ENCODE results near the gene C16orf92. TPM values are rescaled to one million over a fixed set of nuclear protein-coding genes. Genes with fewer than 3 reads are reported as not detected.
A peak's percentile ranks its signal among the peaks of the same experiment; 100 is the strongest.

Gene C16orf92
- not detected in 2 replicates for total RNA-seq (2014; rRNA removed; shearing (Covaris generic); ENCODE audit: low replicate concordance)

GRCh38 chr16:30022887-30023286 is at the start of gene C16orf92:
TSS of gene C16orf92 (plus strand) at chr16:30023198. CDS start at chr16:30023341, 143 bp downstream.
- H3K27me3 ChIP-seq, result peaks cover 9% of the 10 kb centered on the region
- DNase-seq, result no peak
- no peaks in the 10 kb centered on the region for H3K36me3 ChIP-seq
- no peak within 1 kb of the TSS for H3K4me3 ChIP-seq
- no peaks in the 10 kb centered on the region for H3K9me3 ChIP-seq

- DNase-seq, result peak; percentile 100
Measured at GRCh38 chr16:29973384-29974246, 49.4 kb upstream of the C16orf92 start, which contains the start of gene TAOK2. TSS of gene TAOK2 (plus strand) at chr16:29973868. CDS start at chr16:29977773, 3,905 bp downstream.

GRCh38 chr16:29974291-29975133 is 48.5 kb upstream of the C16orf92 start:
- H3K9me3 ChIP-seq, result peaks cover 6% of the 10 kb centered on the region
- no peak for DNase-seq
- peak overlapping the region; percentile 72 for H3K4me3 ChIP-seq
- H3K27me3 ChIP-seq, result no peaks in the 10 kb centered on the region
- peaks cover 45% of the 10 kb centered on the region for H3K36me3 ChIP-seq

More at GRCh38 chr16:29973384-29974246, 49.4 kb upstream of the C16orf92 start, which contains the start of gene TAOK2:
- no peaks in the 10 kb centered on the region for H3K27me3 ChIP-seq
- peaks cover 6% of the 10 kb centered on the region for H3K9me3 ChIP-seq
- peak within 1 kb of the TSS; percentile 72 for H3K4me3 ChIP-seq
- peaks cover 36% of the 10 kb centered on the region for H3K36me3 ChIP-seq

- no peak for DNase-seq
- peaks cover 51% of the 10 kb centered on the region for H3K36me3 ChIP-seq
- H3K9me3 ChIP-seq, result peaks cover 6% of the 10 kb centered on the region
- no peaks in the 10 kb centered on the region for H3K27me3 ChIP-seq
- H3K4me3 ChIP-seq, result peak overlapping the region; percentile 72
Measured at GRCh38 chr16:29975134-29975538, 47.9 kb upstream of the C16orf92 start.

GRCh38 chr16:29975811-29976511 is 47.0 kb upstream of the C16orf92 start:
- Histone ChIP-seq H3K4me3 (peak overlapping the region; percentile 72), H3K27me3 (no peaks in the 10 kb centered on the region), H3K36me3 (peaks cover 60% of the 10 kb centered on the region), H3K9me3 (peaks cover 6% of the 10 kb centered on the region)
- no peak for DNase-seq

- DNase-seq, result no peak
- H3K27me3 ChIP-seq, result no peaks in the 10 kb centered on the region
- peaks cover 6% of the 10 kb centered on the region for H3K9me3 ChIP-seq
- H3K4me3 ChIP-seq, result no peak overlapping the region
- peaks cover 67% of the 10 kb centered on the region for H3K36me3 ChIP-seq
Measured at GRCh38 chr16:29977063-29977825, 45.8 kb upstream of the C16orf92 start.

GRCh38 chr16:29978081-29978480 is 44.9 kb upstream of the C16orf92 start:
- peaks cover 2% of the 10 kb centered on the region for H3K9me3 ChIP-seq
- no peaks in the 10 kb centered on the region for H3K27me3 ChIP-seq
- peaks cover 67% of the 10 kb centered on the region for H3K36me3 ChIP-seq
- no peak for DNase-seq
- H3K4me3 ChIP-seq, result no peak overlapping the region

- H3K4me3 ChIP-seq, result no peak overlapping the region
- no peaks in the 10 kb centered on the region for H3K9me3 ChIP-seq
- peaks cover 71% of the 10 kb centered on the region for H3K36me3 ChIP-seq
- H3K27me3 ChIP-seq, result no peaks in the 10 kb centered on the region
- no peak for DNase-seq
Measured at GRCh38 chr16:29978564-29979270, 44.3 kb upstream of the C16orf92 start.

GRCh38 chr16:29982560-29983419 is 40.2 kb upstream of the C16orf92 start:
- DNase-seq, result no peak
- H3K36me3 ChIP-seq, result peaks cover 93% of the 10 kb centered on the region
- H3K9me3 ChIP-seq, result no peaks in the 10 kb centered on the region
- H3K27me3 ChIP-seq, result no peaks in the 10 kb centered on the region
- H3K4me3 ChIP-seq, result no peak overlapping the region

- DNase-seq, result no peak
- Histone ChIP-seq H3K9me3 (no peaks in the 10 kb centered on the region), H3K27me3 (no peaks in the 10 kb centered on the region), H3K4me3 (no peak overlapping the region), H3K36me3 (peaks cover 92% of the 10 kb centered on the region)
Measured at GRCh38 chr16:29983420-29984136, 39.4 kb upstream of the C16orf92 start.

GRCh38 chr16:29984137-29984763 is 38.7 kb upstream of the C16orf92 start:
- peaks cover 90% of the 10 kb centered on the region for H3K36me3 ChIP-seq
- no peaks in the 10 kb centered on the region for H3K27me3 ChIP-seq
- H3K4me3 ChIP-seq, result no peak overlapping the region
- no peak for DNase-seq
- no peaks in the 10 kb centered on the region for H3K9me3 ChIP-seq

GRCh38 chr16:29984764-29985147 is 38.2 kb upstream of the C16orf92 start:
- Histone ChIP-seq H3K27me3 (no peaks in the 10 kb centered on the region), H3K9me3 (no peaks in the 10 kb centered on the region), H3K4me3 (no peak overlapping the region), H3K36me3 (peaks cover 86% of the 10 kb centered on the region)
- DNase-seq, result no peak

GRCh38 chr16:29985271-29985811 is 37.7 kb upstream of the C16orf92 start:
- H3K9me3 ChIP-seq, result no peaks in the 10 kb centered on the region
- no peak overlapping the region for H3K4me3 ChIP-seq
- DNase-seq, result no peak
- H3K36me3 ChIP-seq, result peaks cover 86% of the 10 kb centered on the region
- H3K27me3 ChIP-seq, result no peaks in the 10 kb centered on the region

All from MG63 (cell line).